ENCODE measurements around the gene LEFTY2.
"Not testable (repeated sequence)": the region's sequence is repeated elsewhere in the genome, so short reads cannot be mapped to it uniquely, and the experiment has no call there.

LEFTY2 gene

GRCh38 chr1:225954753-225955152, 13.7 kb upstream of the LEFTY2 start:
- in situ Hi-C loops (cut with MboI; ENCODE audit: low sequenced_read_pairs): no loop called here

- in situ Hi-C loops (cut with MboI; ENCODE audit: low sequenced_read_pairs): no loop called here
Observed at GRCh38 chr1:225953315-225953714, 12.3 kb upstream of the LEFTY2 start.

- in situ Hi-C loops (cut with MboI; ENCODE audit: low sequenced_read_pairs): no loop called here
Observed at GRCh38 chr1:225950905-225951497, 10.0 kb upstream of the LEFTY2 start.

- in situ Hi-C loops (cut with MboI; ENCODE audit: low sequenced_read_pairs): no loop called here
Observed at GRCh38 chr1:225949041-225949440, 8.0 kb upstream of the LEFTY2 start.

- in situ Hi-C loops (cut with MboI; ENCODE audit: low sequenced_read_pairs): no loop called here
Observed at GRCh38 chr1:225946803-225947202, 5.8 kb upstream of the LEFTY2 start.

GRCh38 chr1:225946082-225946620, 5.1 kb upstream of the LEFTY2 start:
- in situ Hi-C loops (cut with MboI; ENCODE audit: low sequenced_read_pairs): no loop called here

- in situ Hi-C loops (cut with MboI; ENCODE audit: low sequenced_read_pairs): no loop called here
Observed at GRCh38 chr1:225945564-225945963, 4.5 kb upstream of the LEFTY2 start.

GRCh38 chr1:225944951-225945350, 3.9 kb upstream of the LEFTY2 start:
- in situ Hi-C loops (cut with MboI; ENCODE audit: low sequenced_read_pairs): no loop called here

- in situ Hi-C loops (cut with MboI; ENCODE audit: low sequenced_read_pairs): no loop called here
Observed at GRCh38 chr1:225944387-225944786, 3.4 kb upstream of the LEFTY2 start.

GRCh38 chr1:225943582-225943981, 2.6 kb upstream of the LEFTY2 start:
- in situ Hi-C loops (cut with MboI; ENCODE audit: low sequenced_read_pairs): no loop called here

- in situ Hi-C loops (cut with MboI; ENCODE audit: low sequenced_read_pairs): no loop called here
Observed at GRCh38 chr1:225942574-225942973, 1.6 kb upstream of the LEFTY2 start.

- in situ Hi-C loops (cut with MboI; ENCODE audit: low sequenced_read_pairs): no loop called here
Observed at GRCh38 chr1:225941942-225942222, 862 bp upstream of the LEFTY2 start.

GRCh38 chr1:225940385-225941151, 452 bp downstream of the LEFTY2 start:
- in situ Hi-C loops (cut with MboI; ENCODE audit: low sequenced_read_pairs): no loop called here

GRCh38 chr1:225939939-225940310, 1.1 kb downstream of the LEFTY2 start:
- in situ Hi-C loops (cut with MboI; ENCODE audit: low sequenced_read_pairs): not testable (repeated sequence)

GRCh38 chr1:225939097-225939938, 1.7 kb downstream of the LEFTY2 start:
- in situ Hi-C loops (cut with MboI; ENCODE audit: low sequenced_read_pairs): not testable (repeated sequence)

GRCh38 chr1:225937048-225937968, 3.7 kb downstream of the LEFTY2 start:
- in situ Hi-C loops (cut with MboI; ENCODE audit: low sequenced_read_pairs): no loop called here

GRCh38 chr1:225936523-225936922, 4.5 kb downstream of the LEFTY2 start:
- in situ Hi-C loops (cut with MboI; ENCODE audit: low sequenced_read_pairs): no loop called here

- in situ Hi-C loops (cut with MboI; ENCODE audit: low sequenced_read_pairs): not testable (repeated sequence)
Observed at GRCh38 chr1:225936086-225936485, 4.9 kb downstream of the LEFTY2 start.

- in situ Hi-C loops (cut with MboI; ENCODE audit: low sequenced_read_pairs): no loop called here
Observed at GRCh38 chr1:225934711-225935110, 6.3 kb downstream of the LEFTY2 start.

- in situ Hi-C loops (cut with MboI; ENCODE audit: low sequenced_read_pairs): no loop called here
Observed at GRCh38 chr1:225933072-225933471, 7.9 kb downstream of the LEFTY2 start.
